Mesenchymal stem cell (in vitro differentiated cells and primary cell): ENCODE results near the gene ABLIM2.

Source experiments
- DNase-seq: peaks from one replicate; pipeline ENCODE4 v3.0.0-alpha.2; 2013
- H2AFZ ChIP-seq: one replicate; pipeline ENCODE4 v1.6.1; 2013; ENCODE audit warnings: low read depth, mild to moderate bottlenecking, control low read depth, inconsistent platforms, low read length, moderate library complexity
- H2AK5ac ChIP-seq: 2 replicates; pipeline ENCODE4 v1.6.1; 2013; ENCODE audit warnings: low read length, moderate library complexity, mild to moderate bottlenecking, inconsistent platforms; ENCODE audit not compliant: severe bottlenecking
- H2BK120ac ChIP-seq: one replicate; pipeline ENCODE4 v1.6.1; 2013; ENCODE audit warnings: low read depth, mild to moderate bottlenecking, inconsistent platforms, low read length, moderate library complexity
- H2BK12ac ChIP-seq, 2 experiments: one replicate each; pipeline ENCODE4 v1.6.1; 2013; ENCODE audit warnings: inconsistent platforms in 2 of 2, low read length in 2 of 2, mild to moderate bottlenecking in 2 of 2, moderate library complexity in 2 of 2, control low read depth in 1 of 2
- H2BK15ac ChIP-seq: one replicate; pipeline ENCODE4 v1.6.1; 2013; ENCODE audit warnings: mild to moderate bottlenecking, low read depth, inconsistent platforms; ENCODE audit not compliant: poor library complexity, severe bottlenecking
- H2BK5ac ChIP-seq: 2 replicates; pipeline ENCODE4 v1.6.1; 2013; ENCODE audit warnings: low read depth, mild to moderate bottlenecking, low read length, control low read depth, inconsistent platforms; ENCODE audit not compliant: poor library complexity, severe bottlenecking
- H3K14ac ChIP-seq, 2 experiments: one replicate each; pipeline ENCODE4 v1.6.1; 2013; ENCODE audit warnings: inconsistent platforms in 2 of 2, low read length in 2 of 2, control low read depth in 1 of 2, mild to moderate bottlenecking in 1 of 2, moderate library complexity in 1 of 2
- H3K18ac ChIP-seq, 2 experiments: one replicate each; pipeline ENCODE4 v1.6.1; 2013; ENCODE audit warnings: inconsistent platforms in 2 of 2, low read length in 2 of 2, control low read depth in 1 of 2, low read depth in 1 of 2, mild to moderate bottlenecking in 1 of 2
- H3K23ac ChIP-seq, 2 experiments: one replicate each; pipeline ENCODE4 v1.6.1; 2013; ENCODE audit warnings: inconsistent platforms in 2 of 2, low read length in 2 of 2, mild to moderate bottlenecking in 2 of 2, moderate library complexity in 2 of 2, control low read depth in 1 of 2
- H3K27ac ChIP-seq: 2 replicates; pipeline ENCODE4 v1.5.1; 2013; ENCODE audit warnings: mild to moderate bottlenecking, moderate library complexity, low read length, control low read depth, inconsistent platforms; ENCODE audit not compliant: poor library complexity, severe bottlenecking
- H3K27me3 ChIP-seq, 2 experiments: 2 replicates each; pipeline versions ENCODE4 v1.6.1 to v1.7.0; 2013; ENCODE audit warnings: low read length in 2 of 2, mild to moderate bottlenecking in 2 of 2, moderate library complexity in 2 of 2, control low read depth in 1 of 2, inconsistent platforms in 1 of 2; ENCODE audit not compliant: control insufficient read depth in 1 of 2, insufficient read depth in 1 of 2
- H3K36me3 ChIP-seq, 2 experiments: 2 replicates each; pipeline versions ENCODE4 v1.6.1 to v1.7.0; 2013; ENCODE audit warnings: low read length in 2 of 2, control low read depth in 1 of 2, inconsistent platforms in 1 of 2, low read depth in 1 of 2, mild to moderate bottlenecking in 1 of 2; ENCODE audit not compliant: insufficient read depth in 2 of 2, control insufficient read depth in 1 of 2
- H3K4ac ChIP-seq, 2 experiments: one replicate each; pipeline ENCODE4 v1.6.1; 2013; ENCODE audit warnings: inconsistent platforms in 2 of 2, low read length in 2 of 2, mild to moderate bottlenecking in 2 of 2, moderate library complexity in 2 of 2, control low read depth in 1 of 2, low read depth in 1 of 2
- H3K4me1 ChIP-seq: 2 replicates; pipeline ENCODE4 v1.6.1; 2013; ENCODE audit warnings: low read depth, low read length, control low read depth; ENCODE audit not compliant: control insufficient read depth, insufficient read depth
- H3K4me2 ChIP-seq: 2 replicates; pipeline ENCODE4 v1.6.1; 2013; ENCODE audit warnings: low read length, mild to moderate bottlenecking, inconsistent platforms; ENCODE audit not compliant: poor library complexity, severe bottlenecking
- H3K4me3 ChIP-seq, 2 experiments: 2 replicates each; pipeline versions ENCODE4 v1.5.1 to v1.7.0; 2013; ENCODE audit warnings: low read length in 2 of 2, mild to moderate bottlenecking in 2 of 2, control low read depth in 1 of 2, low read depth in 1 of 2; ENCODE audit not compliant: insufficient read depth in 1 of 2
- H3K79me1 ChIP-seq: replicated peaks from 2 replicates; pipeline ENCODE4 v1.6.1; 2013; ENCODE audit warnings: mild to moderate bottlenecking, control low read depth, low read length, inconsistent platforms; ENCODE audit not compliant: poor library complexity, severe bottlenecking
- H3K9ac ChIP-seq: 2 replicates; pipeline ENCODE4 v1.7.0; 2013; ENCODE audit warnings: mild to moderate bottlenecking, low read length, moderate library complexity
- H3K9me3 ChIP-seq: 2 replicates; pipeline ENCODE4 v1.7.0; 2013; ENCODE audit warnings: mild to moderate bottlenecking, low read length; ENCODE audit not compliant: control insufficient read depth
- H4K8ac ChIP-seq: one replicate; pipeline ENCODE4 v1.6.1; 2013; ENCODE audit warnings: inconsistent platforms, mild to moderate bottlenecking, low read length, moderate library complexity
- H4K91ac ChIP-seq: one replicate; pipeline ENCODE4 v1.6.1; 2013; ENCODE audit warnings: mild to moderate bottlenecking, low read length, inconsistent platforms
- WGBS: methylation state at CpG from one replicate; pipeline ENCODE4 v1.1.7; 2013; ENCODE audit warnings: mixed read lengths; 5-methylcytosine and 5-hydroxymethylcytosine counted together

ABLIM2 gene

DNA sequence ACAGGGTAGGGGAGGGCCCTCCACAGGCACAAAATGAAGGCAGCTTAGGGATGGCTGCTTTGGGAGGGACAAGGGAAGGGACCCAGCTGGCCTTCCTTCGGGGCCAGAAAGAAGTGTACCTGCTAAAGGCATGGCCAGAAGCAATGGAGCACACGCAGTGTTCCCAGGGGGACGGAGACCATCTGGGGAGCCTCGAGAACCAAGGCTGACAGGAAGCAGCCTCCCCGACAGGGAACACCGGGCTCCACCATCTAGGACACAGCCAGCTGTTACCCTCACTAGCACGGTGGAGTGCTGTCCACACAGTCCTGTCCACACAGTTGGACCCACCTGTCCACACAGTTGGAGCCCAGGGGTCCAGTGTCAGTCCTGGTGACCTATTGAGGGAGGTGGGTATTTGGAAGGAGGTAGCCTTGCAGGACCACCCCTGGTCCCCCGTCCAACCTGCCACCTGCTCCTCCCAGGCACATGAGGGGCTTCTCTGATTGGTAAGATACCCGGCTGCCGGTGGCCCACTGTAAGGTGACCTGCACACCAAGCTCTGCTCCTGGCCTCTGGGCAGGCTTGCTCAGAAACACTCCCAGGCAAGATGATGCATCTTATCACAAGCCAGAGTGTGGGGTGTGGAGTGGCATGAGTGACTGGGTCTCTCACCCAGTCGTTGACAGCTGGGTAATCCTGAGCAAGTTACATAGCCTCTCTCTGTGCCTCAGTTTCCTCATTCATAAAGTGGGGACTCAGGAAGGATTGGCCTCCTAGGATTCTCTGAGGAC lies 198.4 kb downstream of the ABLIM2 start:
- Histone ChIP-seq H3K79me1 (no peaks in the 10 kb centered on the region), H3K23ac (no peak overlapping the region), H4K8ac (peak overlapping the region; percentile 57), H3K4ac (peak overlapping the region; percentile 73 to 98), H2BK120ac (peak overlapping the region; percentile 91), H4K91ac (peak overlapping the region; percentile 91), H2BK12ac (peak overlapping the region; percentile 98 to 100), H3K14ac (peak overlapping the region in 1 of 2 experiments; percentile 76), H3K36me3 (no peaks in the 10 kb centered on the region), H3K4me2 (no peak overlapping the region), H3K18ac (peak overlapping the region; percentile 74 to 91), H2BK5ac (no peak overlapping the region), H2AFZ (no peak overlapping the region), H3K9ac (peak overlapping the region; percentile 67), H2AK5ac (peak overlapping the region; percentile 69), H3K4me1 (peaks cover 28% of the 10 kb centered on the region), H3K4me3 (no peak overlapping the region), H3K27ac (peak overlapping the region; percentile 67), H2BK15ac (peak overlapping the region; percentile 80), H3K27me3 (no peaks in the 10 kb centered on the region), H3K9me3 (no peaks in the 10 kb centered on the region)
- DNase-seq, result peak; percentile 37
- 79% methylated on average over 10 of the region's 11 CpGs for whole genome bisulfite sequencing

GRCh38 chr4:7959078-7959477 lies 199.5 kb downstream of the ABLIM2 start:
- Histone ChIP-seq H3K36me3 (no peaks in the 10 kb centered on the region), H2BK15ac (peak overlapping the region; percentile 88), H3K4me1 (peaks cover 24% of the 10 kb centered on the region), H3K4me3 (no peak overlapping the region), H3K27me3 (no peaks in the 10 kb centered on the region), H3K4ac (peak overlapping the region in 1 of 2 experiments; percentile 32), H4K91ac (no peak overlapping the region), H2BK120ac (no peak overlapping the region), H3K9ac (no peak overlapping the region), H3K4me2 (no peak overlapping the region), H2AFZ (no peak overlapping the region), H3K14ac (no peak overlapping the region), H3K79me1 (no peaks in the 10 kb centered on the region), H2BK12ac (peak overlapping the region; percentile 23 to 80), H3K18ac (peak overlapping the region in 1 of 2 experiments; percentile 26), H2AK5ac (peak overlapping the region; percentile 40), H3K9me3 (no peaks in the 10 kb centered on the region), H2BK5ac (no peak overlapping the region), H4K8ac (no peak overlapping the region), H3K23ac (no peak overlapping the region), H3K27ac (no peak overlapping the region)
- WGBS, result 88% methylated on average over 6 of the region's 7 CpGs
- DNase-seq, result no peak

GRCh38 chr4:7956934-7957656 lies 201.5 kb downstream of the ABLIM2 start:
- Histone ChIP-seq H3K36me3 (no peaks in the 10 kb centered on the region), H3K9me3 (no peaks in the 10 kb centered on the region), H3K18ac (no peak overlapping the region), H3K27me3 (no peaks in the 10 kb centered on the region), H3K23ac (no peak overlapping the region), H2BK5ac (no peak overlapping the region), H3K79me1 (no peaks in the 10 kb centered on the region), H3K4me2 (no peak overlapping the region), H3K4me3 (no peak overlapping the region), H2AK5ac (no peak overlapping the region), H3K4me1 (peaks cover 21% of the 10 kb centered on the region), H2BK15ac (peak overlapping the region; percentile 63), H2AFZ (no peak overlapping the region), H3K4ac (peak overlapping the region in 1 of 2 experiments; percentile 67), H3K14ac (no peak overlapping the region), H4K91ac (peak overlapping the region; percentile 62), H3K9ac (no peak overlapping the region), H3K27ac (no peak overlapping the region), H2BK12ac (peak overlapping the region in 1 of 2 experiments; percentile 43), H2BK120ac (no peak overlapping the region), H4K8ac (no peak overlapping the region)
- 85% methylated on average over 10 of the region's 11 CpGs for WGBS
- no peak for DNase-seq

- Histone ChIP-seq H3K9me3 (no peaks in the 10 kb centered on the region), H2BK15ac (no peak overlapping the region), H3K4me1 (peaks cover 17% of the 10 kb centered on the region), H3K79me1 (no peaks in the 10 kb centered on the region), H3K14ac (peak overlapping the region in 1 of 2 experiments; percentile 74), H3K4me2 (no peak overlapping the region), H3K36me3 (no peaks in the 10 kb centered on the region), H3K23ac (no peak overlapping the region), H2AFZ (peak overlapping the region; percentile 3), H3K9ac (no peak overlapping the region), H2BK120ac (no peak overlapping the region), H3K18ac (peak overlapping the region; percentile 2 to 82), H2BK12ac (peak overlapping the region; percentile 35 to 69), H4K91ac (peak overlapping the region; percentile 63), H3K4me3 (no peak overlapping the region), H4K8ac (peak overlapping the region; percentile 75), H3K4ac (peak overlapping the region; percentile 5 to 54), H3K27me3 (no peaks in the 10 kb centered on the region), H3K27ac (no peak overlapping the region), H2AK5ac (peak overlapping the region; percentile 27), H2BK5ac (no peak overlapping the region)
- DNase-seq, result peak; percentile 75
- WGBS, result 80% methylated on average over 7 of the region's 8 CpGs
These were observed 202.3 kb downstream of the ABLIM2 start for GRCh38 chr4:7956270-7956808.
